HEK293 (cell line): ENCODE measurements around the gene RNF31.

Experiments used
- ATF2 ChIP-seq: fragments of 450-650 bp; formaldehyde crosslinking; IDR thresholded peaks from 2 replicates; pipeline ENCODE4 v1.5.1; 2016; ENCODE audit warnings: missing biosample characterization, missing genetic modification characterization, low read depth
- FEZF1 ChIP-seq: fragments of 450-650 bp; formaldehyde crosslinking; IDR thresholded peaks from 2 replicates; pipeline ENCODE4 v1.5.1; 2016; ENCODE audit warnings: missing biosample characterization, missing genetic modification characterization
- KLF16 ChIP-seq: fragments of 450-650 bp; formaldehyde crosslinking; IDR thresholded peaks from 2 replicates; pipeline ENCODE4 v1.5.1; 2017; ENCODE audit warnings: missing biosample characterization, missing genetic modification characterization
- PRDM10 ChIP-seq: fragments of 450-650 bp; formaldehyde crosslinking; IDR thresholded peaks from 2 replicates; pipeline ENCODE4 v1.5.1; 2016; ENCODE audit warnings: missing biosample characterization, missing genetic modification characterization
- TSHZ1 ChIP-seq: fragments of 450-650 bp; formaldehyde crosslinking; IDR thresholded peaks from 2 replicates; pipeline ENCODE4 v1.5.1; 2016; ENCODE audit warnings: missing biosample characterization, missing genetic modification characterization, borderline replicate concordance
- ZBTB48 ChIP-seq: fragments of 450-650 bp; formaldehyde crosslinking; IDR thresholded peaks from 2 replicates; pipeline ENCODE4 v1.5.1; 2016; ENCODE audit warnings: missing biosample characterization, missing genetic modification characterization
- ZFHX2 ChIP-seq: fragments of 450-650 bp; formaldehyde crosslinking; conservative IDR thresholded peaks from 2 replicates; pipeline ENCODE4 v1.5.1; 2016; ENCODE audit warnings: missing biosample characterization, missing genetic modification characterization
- ZNF138 ChIP-seq: fragments of 450-650 bp; formaldehyde crosslinking; IDR thresholded peaks from 2 replicates; pipeline ENCODE4 v1.5.1; 2016; ENCODE audit warnings: missing biosample characterization, missing genetic modification characterization, borderline replicate concordance
- ZNF169 ChIP-seq: fragments of 450-650 bp; formaldehyde crosslinking; IDR thresholded peaks from 2 replicates; pipeline ENCODE4 v1.5.1; 2016; ENCODE audit warnings: missing biosample characterization, missing genetic modification characterization
- ZNF175 ChIP-seq: fragments of 450-650 bp; formaldehyde crosslinking; IDR thresholded peaks from 2 replicates; pipeline ENCODE4 v1.5.1; 2016; ENCODE audit warnings: missing biosample characterization, missing genetic modification characterization
- ZNF2 ChIP-seq: fragments of 450-650 bp; formaldehyde crosslinking; IDR thresholded peaks from 2 replicates; pipeline ENCODE4 v1.5.1; 2016; ENCODE audit warnings: missing biosample characterization, missing genetic modification characterization
- ZNF24 ChIP-seq: fragments of 450-650 bp; formaldehyde crosslinking; IDR thresholded peaks from 2 replicates; pipeline ENCODE4 v1.5.1; 2016; ENCODE audit warnings: missing biosample characterization, missing genetic modification characterization
- ZNF350 ChIP-seq: fragments of 450-650 bp; formaldehyde crosslinking; IDR thresholded peaks from 2 replicates; pipeline ENCODE4 v1.5.0; 2017; ENCODE audit warnings: missing biosample characterization, mild to moderate bottlenecking, missing genetic modification characterization
- ZNF391 ChIP-seq: fragments of 450-650 bp; formaldehyde crosslinking; IDR thresholded peaks from 2 replicates; pipeline ENCODE4 v1.5.1; 2016; ENCODE audit warnings: low read depth, missing biosample characterization, missing genetic modification characterization, borderline replicate concordance
- ZNF623 ChIP-seq: fragments of 450-650 bp; formaldehyde crosslinking; IDR thresholded peaks from 2 replicates; pipeline ENCODE4 v1.5.1; 2016; ENCODE audit warnings: missing biosample characterization, missing genetic modification characterization
- ZNF654 ChIP-seq: fragments of 450-650 bp; formaldehyde crosslinking; IDR thresholded peaks from 2 replicates; pipeline ENCODE4 v1.5.1; 2016; ENCODE audit warnings: low read depth, missing biosample characterization, missing genetic modification characterization
- ZSCAN4 ChIP-seq: fragments of 450-650 bp; formaldehyde crosslinking; IDR thresholded peaks from 2 replicates; pipeline ENCODE4 v1.5.1; 2017; ENCODE audit warnings: missing biosample characterization, missing genetic modification characterization
- ZXDB ChIP-seq: fragments of 450-650 bp; formaldehyde crosslinking; IDR thresholded peaks from 2 replicates; pipeline ENCODE4 v1.5.1; 2016; ENCODE audit warnings: missing biosample characterization, missing genetic modification characterization
- TF ChIP-seq, protein P1 (sequence below): fragments of 450-650 bp; formaldehyde crosslinking; IDR thresholded peaks from 2 replicates; pipeline ENCODE4 v1.5.1; 2016; ENCODE audit warnings: missing biosample characterization, missing genetic modification characterization
- TF ChIP-seq, protein P2 (sequence below): fragments of 450-650 bp; formaldehyde crosslinking; IDR thresholded peaks from 2 replicates; pipeline ENCODE4 v1.5.1; 2016; ENCODE audit warnings: missing biosample characterization, missing genetic modification characterization
- TF ChIP-seq, protein P3 (sequence below): fragments of 450-650 bp; formaldehyde crosslinking; IDR thresholded peaks from 2 replicates; pipeline ENCODE4 v1.5.1; 2016; ENCODE audit warnings: missing biosample characterization, missing genetic modification characterization

The RNF31 gene

DNA sequence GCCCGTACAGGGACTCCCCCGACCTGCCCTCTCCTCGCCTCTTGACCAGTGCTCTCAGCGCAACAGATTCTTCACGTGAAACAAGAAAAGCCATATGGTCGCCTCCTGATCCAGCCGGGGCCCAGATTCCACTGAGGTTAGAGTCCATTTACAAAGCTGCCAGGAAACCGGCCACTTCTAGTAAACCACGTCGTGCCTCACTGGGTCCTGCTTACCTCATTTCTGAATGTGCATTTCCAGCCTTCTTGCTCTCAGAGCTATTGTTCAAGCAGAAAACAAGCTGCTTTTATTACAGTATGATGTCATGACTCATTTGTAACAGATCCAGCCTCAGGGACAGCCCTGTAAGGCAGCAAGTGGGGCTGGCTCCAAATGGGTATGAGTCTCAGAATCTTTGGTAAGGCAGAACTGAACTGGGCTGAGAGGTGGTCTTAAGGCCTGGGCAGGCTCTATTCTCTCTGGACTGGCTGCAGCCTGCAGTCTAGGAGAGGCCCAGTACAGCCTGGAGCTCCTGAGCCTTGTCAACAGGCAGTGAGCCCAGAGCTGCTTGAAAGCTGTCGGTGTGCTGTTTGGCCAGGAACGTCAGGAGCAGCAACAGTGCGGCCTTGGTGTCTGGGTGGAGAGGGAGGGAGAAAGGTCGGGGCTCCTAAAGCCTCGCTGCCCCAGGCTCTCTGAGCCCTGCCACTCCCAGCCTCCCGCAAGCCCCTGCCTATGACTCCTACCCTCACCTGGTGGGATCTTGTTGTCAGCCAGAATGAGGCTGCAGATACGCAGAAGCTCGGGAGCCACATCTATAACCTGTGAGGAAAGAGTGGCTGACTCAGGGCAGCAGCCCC lies 32.9 kb downstream of the RNF31 start (continued):
- peak; percentile 98 for TF ChIP-seq ATF2 (tag by site-specific recombination)
- 0 out of 2 replicates have a peak, but pooled peaks have one; percentile 39 for TF ChIP-seq ZNF24 (tag by site-specific recombination)
- TF ChIP-seq PRDM10 = 0 out of 2 replicates have a peak, but pooled peaks have one; percentile 38
- no peak for TF ChIP-seq TSHZ1 (tag by site-specific recombination)
- TF ChIP-seq ZFHX2 = no peak
- 0 out of 2 replicates have a peak, but pooled peaks have one; percentile 42 for TF ChIP-seq ZNF2 (tag by site-specific recombination)
- TF ChIP-seq ZNF654 = no peak
- no peak for TF ChIP-seq ZBTB48 (tag by site-specific recombination)
- no peak for TF ChIP-seq ZNF175 (tag by site-specific recombination)
- no peak for TF ChIP-seq ZNF169 (tag by site-specific recombination)
- TF ChIP-seq ZNF391 (tag by site-specific recombination) = no peak
- TF ChIP-seq ZXDB (tag by site-specific recombination) = no peak
- no peak for TF ChIP-seq ZNF623 (tag by site-specific recombination)
- TF ChIP-seq ZNF138 (tag by site-specific recombination) = no peak
- TF ChIP-seq, protein P1, sequence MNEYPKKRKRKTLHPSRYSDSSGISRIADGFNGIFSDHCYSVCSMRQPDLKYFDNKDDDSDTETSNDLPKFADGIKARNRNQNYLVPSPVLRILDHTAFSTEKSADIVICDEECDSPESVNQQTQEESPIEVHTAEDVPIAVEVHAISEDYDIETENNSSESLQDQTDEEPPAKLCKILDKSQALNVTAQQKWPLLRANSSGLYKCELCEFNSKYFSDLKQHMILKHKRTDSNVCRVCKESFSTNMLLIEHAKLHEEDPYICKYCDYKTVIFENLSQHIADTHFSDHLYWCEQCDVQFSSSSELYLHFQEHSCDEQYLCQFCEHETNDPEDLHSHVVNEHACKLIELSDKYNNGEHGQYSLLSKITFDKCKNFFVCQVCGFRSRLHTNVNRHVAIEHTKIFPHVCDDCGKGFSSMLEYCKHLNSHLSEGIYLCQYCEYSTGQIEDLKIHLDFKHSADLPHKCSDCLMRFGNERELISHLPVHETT (tag by site-specific recombination) = 0 out of 2 replicates have a peak, but pooled peaks have one; percentile 51
- peak; percentile 99 for TF ChIP-seq FEZF1 (tag by site-specific recombination)
- TF ChIP-seq, protein P2, sequence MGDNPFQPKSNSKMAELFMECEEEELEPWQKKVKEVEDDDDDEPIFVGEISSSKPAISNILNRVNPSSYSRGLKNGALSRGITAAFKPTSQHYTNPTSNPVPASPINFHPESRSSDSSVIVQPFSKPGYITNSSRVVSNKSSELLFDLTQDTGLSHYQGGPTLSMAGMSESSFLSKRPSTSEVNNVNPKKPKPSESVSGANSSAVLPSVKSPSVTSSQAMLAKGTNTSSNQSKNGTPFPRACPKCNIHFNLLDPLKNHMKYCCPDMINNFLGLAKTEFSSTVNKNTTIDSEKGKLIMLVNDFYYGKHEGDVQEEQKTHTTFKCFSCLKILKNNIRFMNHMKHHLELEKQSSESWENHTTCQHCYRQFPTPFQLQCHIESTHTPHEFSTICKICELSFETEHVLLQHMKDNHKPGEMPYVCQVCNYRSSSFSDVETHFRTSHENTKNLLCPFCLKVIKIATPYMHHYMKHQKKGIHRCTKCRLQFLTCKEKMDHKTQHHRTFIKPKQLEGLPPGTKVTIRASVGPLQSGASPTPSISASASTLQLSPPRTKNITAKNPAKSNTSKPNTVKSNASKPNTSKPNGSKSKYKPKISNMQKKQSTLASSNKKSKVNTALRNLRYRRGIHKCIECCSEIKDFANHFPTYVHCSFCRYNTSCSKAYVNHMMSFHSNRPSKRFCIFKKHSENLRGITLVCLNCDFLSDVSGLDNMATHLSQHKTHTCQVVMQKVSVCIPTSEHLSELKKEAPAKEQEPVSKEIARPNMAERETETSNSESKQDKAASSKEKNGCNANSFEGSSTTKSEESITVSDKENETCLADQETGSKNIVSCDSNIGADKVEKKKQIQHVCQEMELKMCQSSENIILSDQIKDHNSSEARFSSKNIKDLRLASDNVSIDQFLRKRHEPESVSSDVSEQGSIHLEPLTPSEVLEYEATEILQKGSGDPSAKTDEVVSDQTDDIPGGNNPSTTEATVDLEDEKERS (tag by site-specific recombination) = no peak
- TF ChIP-seq ZSCAN4 (tag by site-specific recombination) = no peak
- TF ChIP-seq ZNF350 (tag by site-specific recombination) = no peak
- TF ChIP-seq, protein P3, sequence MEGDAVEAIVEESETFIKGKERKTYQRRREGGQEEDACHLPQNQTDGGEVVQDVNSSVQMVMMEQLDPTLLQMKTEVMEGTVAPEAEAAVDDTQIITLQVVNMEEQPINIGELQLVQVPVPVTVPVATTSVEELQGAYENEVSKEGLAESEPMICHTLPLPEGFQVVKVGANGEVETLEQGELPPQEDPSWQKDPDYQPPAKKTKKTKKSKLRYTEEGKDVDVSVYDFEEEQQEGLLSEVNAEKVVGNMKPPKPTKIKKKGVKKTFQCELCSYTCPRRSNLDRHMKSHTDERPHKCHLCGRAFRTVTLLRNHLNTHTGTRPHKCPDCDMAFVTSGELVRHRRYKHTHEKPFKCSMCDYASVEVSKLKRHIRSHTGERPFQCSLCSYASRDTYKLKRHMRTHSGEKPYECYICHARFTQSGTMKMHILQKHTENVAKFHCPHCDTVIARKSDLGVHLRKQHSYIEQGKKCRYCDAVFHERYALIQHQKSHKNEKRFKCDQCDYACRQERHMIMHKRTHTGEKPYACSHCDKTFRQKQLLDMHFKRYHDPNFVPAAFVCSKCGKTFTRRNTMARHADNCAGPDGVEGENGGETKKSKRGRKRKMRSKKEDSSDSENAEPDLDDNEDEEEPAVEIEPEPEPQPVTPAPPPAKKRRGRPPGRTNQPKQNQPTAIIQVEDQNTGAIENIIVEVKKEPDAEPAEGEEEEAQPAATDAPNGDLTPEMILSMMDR (tag by site-specific recombination) = no peak
- no peak for TF ChIP-seq KLF16 (tag by site-specific recombination)
